Bronchial epithelial cell (primary cell): ENCODE data around the gene GANAB. TPM values are rescaled to one million over a fixed set of nuclear protein-coding genes. Genes with fewer than 3 reads are reported as not detected.

ENCODE experiments used
- DNase-seq: peaks from one replicate; pipeline ENCODE4 v3.0.0-alpha.2; 2010; ENCODE audit warnings: low read depth
- FAIRE-seq: peaks from 2 replicates; lab custom pipeline; 2011; peaks lifted over from hg19 to GRCh38; lab: Jason Lieb, UNC
- H3K27me3 ChIP-seq: 2 replicates; pipeline ENCODE4 v1.5.1; 2011; ENCODE audit warnings: low read length; ENCODE audit not compliant: control insufficient read depth, insufficient read depth
- H3K36me3 ChIP-seq: 2 replicates; pipeline ENCODE4 v1.5.1; 2011; ENCODE audit warnings: low read length; ENCODE audit not compliant: control insufficient read depth, insufficient read depth
- H3K4me3 ChIP-seq: 2 replicates; pipeline ENCODE4 v1.5.1; 2011; ENCODE audit warnings: mild to moderate bottlenecking, low read depth, low read length, control low read depth
- CTCF ChIP-seq: IDR thresholded peaks from 2 replicates; pipeline ENCODE4 v1.5.1; 2011; ENCODE audit warnings: mild to moderate bottlenecking, moderate library complexity, low read length, control low read depth, inconsistent platforms; ENCODE audit not compliant: insufficient read depth, severe bottlenecking
- total RNA-seq: library from RNA; depleted of rRNA; stranded (reverse); fragments of >200 nt; gene quantifications from 2 replicates; pipeline ENCODE4 v1.2.1, GENCODE V29; 2014

Gene GANAB
- total RNA-seq, 1 donor from 2014 or later: 138 TPM

- H3K36me3 ChIP-seq: peaks cover 15% of the 10 kb centered on the region
- H3K27me3 ChIP-seq: no peaks in the 10 kb centered on the region
- FAIRE-seq (no peak), DNase-seq (no peak)
- no peak overlapping the region for H3K4me3 ChIP-seq
- no peak for TF ChIP-seq CTCF
Observed at GRCh38 chr11:62649486-62649885, 3.1 kb upstream of the GANAB start.

- Histone ChIP-seq H3K36me3 (peaks cover 18% of the 10 kb centered on the region), H3K4me3 (no peak overlapping the region), H3K27me3 (no peaks in the 10 kb centered on the region)
- no peak for FAIRE-seq
- DNase-seq: no peak
- TF ChIP-seq CTCF: no peak
Observed at GRCh38 chr11:62648967-62649364, 2.6 kb upstream of the GANAB start.

GRCh38 chr11:62648185-62648966, 2.0 kb upstream of the GANAB start:
- DNase-seq (no peak), FAIRE-seq (no peak)
- no peak for TF ChIP-seq CTCF
- peaks cover 18% of the 10 kb centered on the region for H3K36me3 ChIP-seq
- no peak overlapping the region for H3K4me3 ChIP-seq
- no peaks in the 10 kb centered on the region for H3K27me3 ChIP-seq

GRCh38 chr11:62647609-62648005, 1.2 kb upstream of the GANAB start:
- no peak overlapping the region for H3K4me3 ChIP-seq

GRCh38 chr11:62646825-62647608, 604 bp upstream of the GANAB start:
- FAIRE-seq: no peak
- DNase-seq: no peak
- TF ChIP-seq CTCF: no peak
- Histone ChIP-seq H3K27me3 (no peaks in the 10 kb centered on the region), H3K36me3 (peaks cover 18% of the 10 kb centered on the region), H3K4me3 (no peak overlapping the region)

More at GRCh38 chr11:62647609-62648005, 1.2 kb upstream of the GANAB start:
- Histone ChIP-seq H3K36me3 (peaks cover 18% of the 10 kb centered on the region), H3K27me3 (no peaks in the 10 kb centered on the region)
- FAIRE-seq (no peak), DNase-seq (no peak)
- no peak for TF ChIP-seq CTCF
